ENCODE measurements around the gene MRTFB.

GRCh38 chr16:14298374-14299122 is 227.4 kb downstream of the MRTFB start:
- no peak for TF ChIP-seq CTCF (conservative IDR thresholded peaks at IDR 0.05; ENCODE audit: low read depth, low read length)
- no peak for TF ChIP-seq EZH2 (IDR thresholded peaks at IDR 0.05; ENCODE audit: borderline replicate concordance, low read depth, low read length, poor library complexity, severe bottlenecking)
